ENCODE data around the gene MFSD2A.
A peak's percentile ranks its signal among the peaks of the same experiment; 100 is the strongest.
"Not testable (repeated sequence)": the region's sequence is repeated elsewhere in the genome, so short reads cannot be mapped to it uniquely, and the experiment has no call there.

MFSD2A gene

DNA sequence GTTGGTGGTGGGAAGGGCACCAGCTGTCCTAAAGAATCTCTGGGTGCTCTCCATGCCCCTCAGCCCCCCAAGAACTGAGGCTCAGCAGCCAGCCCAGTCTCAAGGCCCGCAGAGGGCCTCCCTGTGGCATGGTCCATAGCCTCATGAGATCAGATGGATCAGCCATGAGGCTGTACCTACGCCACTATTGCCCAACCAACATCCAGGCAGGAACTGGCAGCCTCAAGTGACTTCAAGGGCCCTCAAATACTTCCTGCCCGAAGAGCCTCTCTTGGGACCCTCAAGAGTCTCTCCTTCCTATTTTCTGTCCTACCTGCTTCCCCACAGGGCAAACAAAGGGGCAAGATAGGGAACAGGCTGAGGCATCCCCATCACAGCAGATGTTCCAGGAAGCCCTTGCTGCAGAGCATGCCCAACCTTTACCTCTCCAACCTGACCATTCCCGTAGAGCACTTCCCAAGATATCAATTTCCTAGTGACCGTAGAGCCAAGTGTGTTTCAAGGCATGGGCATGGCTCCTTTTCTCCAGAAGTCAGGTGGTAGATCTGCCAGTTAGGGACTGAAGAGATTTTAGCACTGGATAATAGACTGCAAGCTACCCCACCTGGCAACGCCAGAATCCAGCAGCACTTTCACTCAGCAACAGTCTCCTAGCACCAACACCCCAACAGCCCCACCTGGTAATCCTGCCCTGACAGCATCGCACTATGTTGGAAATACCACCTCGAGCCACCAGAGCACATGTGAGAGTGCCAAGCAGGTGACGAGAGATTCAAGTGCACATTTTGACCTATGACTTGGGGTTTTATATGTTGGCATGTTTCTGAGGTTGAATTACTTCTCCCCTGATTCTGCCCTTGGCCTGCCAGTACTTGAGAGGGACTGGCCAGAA, 13.7 kb upstream of the MFSD2A start:
- DNase-seq, result no peak

- DNase-seq, result no peak
Observed at GRCh38 chr1:39943471-39944290, 11.3 kb upstream of the MFSD2A start.

GRCh38 chr1:39944410-39945112, 10.4 kb upstream of the MFSD2A start:
- no peak for DNase-seq

DNA sequence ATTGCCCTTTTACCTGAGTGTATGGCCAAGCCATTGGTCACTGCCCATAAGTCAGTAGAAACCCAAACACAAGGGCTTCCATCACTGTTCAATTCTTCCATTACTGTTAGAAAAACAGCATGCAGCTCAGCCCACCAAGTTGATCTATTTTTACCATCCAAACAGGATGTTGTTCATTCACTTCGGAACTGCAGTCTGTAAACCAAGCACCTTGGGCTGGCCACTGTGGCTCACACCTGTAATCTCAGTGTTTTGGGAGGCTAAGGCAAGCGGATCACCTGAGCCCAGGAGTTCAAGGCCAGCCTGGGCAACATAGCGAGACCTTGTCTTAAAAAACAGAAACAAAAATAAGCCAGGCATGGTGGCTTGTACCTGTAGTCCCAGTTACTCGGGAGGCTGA, 8.7 kb upstream of the MFSD2A start:
- DNase-seq, result no peak

- no peak for DNase-seq
Observed at GRCh38 chr1:39947260-39947659, 7.7 kb upstream of the MFSD2A start.

DNA sequence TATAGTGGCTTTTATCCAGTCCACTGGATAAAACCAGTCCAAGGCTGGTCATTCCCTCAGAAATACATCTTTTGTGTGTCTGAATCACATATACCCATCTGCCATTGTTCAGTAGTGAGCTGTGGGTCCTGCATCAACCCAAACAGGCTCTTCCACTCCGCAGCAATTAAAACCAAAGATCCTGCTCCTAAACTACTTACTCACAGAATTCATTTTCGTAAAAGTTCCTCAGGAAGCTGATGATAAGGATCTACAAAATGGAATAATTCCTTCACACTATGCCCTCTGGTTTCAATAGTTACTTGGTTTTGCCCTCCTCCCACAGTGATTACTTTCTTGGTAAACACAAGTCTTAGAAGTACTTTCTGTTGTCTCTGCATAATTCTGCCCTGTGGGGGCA, 5.1 kb upstream of the MFSD2A start:
- no peak for DNase-seq

GRCh38 chr1:39951926-39952325, 3.0 kb upstream of the MFSD2A start:
- no peak for DNase-seq

DNA sequence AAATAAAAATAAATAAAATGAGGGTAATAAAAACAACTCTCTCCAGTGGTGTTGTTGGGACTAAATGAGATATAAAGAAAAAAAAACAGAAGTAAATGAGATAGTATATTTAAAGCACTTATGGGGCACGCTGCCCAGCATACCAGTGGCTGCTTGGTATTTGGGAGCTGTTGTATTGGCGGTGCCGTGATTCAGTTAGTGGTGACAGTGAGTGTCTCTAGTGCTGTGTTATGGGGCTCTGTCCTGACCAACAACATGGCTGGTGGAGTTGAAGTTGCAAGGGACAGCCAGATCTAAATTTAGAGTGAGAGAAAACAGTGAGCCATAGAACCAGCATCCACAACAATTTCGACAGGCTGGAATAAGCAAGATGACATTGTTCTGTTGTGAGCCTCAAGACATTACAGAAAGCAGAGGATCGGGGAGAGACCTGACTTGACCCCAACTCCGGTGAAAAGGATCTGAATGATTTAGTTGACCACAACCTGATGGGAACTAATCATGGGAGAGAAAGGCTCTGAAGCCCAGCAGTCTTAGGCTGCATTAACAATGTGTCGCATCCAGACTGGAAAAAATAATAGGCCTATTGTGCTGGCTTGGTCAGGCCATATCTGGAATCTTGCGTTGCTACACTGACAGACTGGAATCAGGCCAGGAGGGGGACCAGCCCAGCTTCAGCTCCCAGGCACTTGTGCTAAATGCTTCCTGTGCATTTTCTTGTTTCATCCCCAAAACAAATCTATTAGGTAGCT, 2.4 kb upstream of the MFSD2A start:
- DNase-seq, result no peak

GRCh38 chr1:39954324-39954869, 548 bp upstream of the MFSD2A start:
- DNase-seq, result no peak

- DNase-seq, result peak; percentile 84
Observed at GRCh38 chr1:39955547-39956539, 898 bp downstream of the MFSD2A start.

DNA sequence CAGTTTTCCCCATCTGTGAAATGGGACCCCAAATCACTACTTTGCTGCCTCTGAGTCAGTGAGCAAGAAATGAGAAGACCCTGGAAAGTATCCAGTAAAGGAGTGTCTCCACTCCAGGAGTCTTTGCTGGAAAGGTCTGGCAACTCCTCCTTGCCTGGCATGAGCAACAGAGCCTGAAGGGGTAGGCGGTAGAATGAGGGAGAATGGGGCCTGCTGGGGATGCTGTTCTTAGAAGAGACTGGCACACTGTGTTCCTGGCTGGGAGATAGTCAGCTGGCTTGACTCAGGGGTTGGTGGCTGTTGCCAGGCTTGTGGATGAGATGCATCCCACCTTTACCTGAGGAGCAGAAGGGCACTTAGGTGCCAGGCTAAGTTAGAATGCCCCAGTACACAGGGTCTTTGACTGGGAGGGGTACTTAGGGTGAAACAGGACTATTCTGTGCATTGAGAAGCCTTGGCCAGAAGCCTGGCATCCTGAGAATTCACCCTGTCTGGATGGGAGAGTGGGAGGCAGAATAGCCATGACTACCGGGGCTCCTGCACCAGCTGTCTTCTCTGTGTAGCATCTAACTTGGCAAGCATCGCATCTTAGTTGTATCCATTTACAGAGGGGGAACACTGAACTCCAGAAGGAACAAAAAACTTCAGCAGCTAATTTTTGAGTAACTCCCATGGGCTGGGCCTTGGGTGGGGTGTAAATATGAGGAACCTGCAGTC, 2.5 kb downstream of the MFSD2A start:
- no peak for DNase-seq

DNA sequence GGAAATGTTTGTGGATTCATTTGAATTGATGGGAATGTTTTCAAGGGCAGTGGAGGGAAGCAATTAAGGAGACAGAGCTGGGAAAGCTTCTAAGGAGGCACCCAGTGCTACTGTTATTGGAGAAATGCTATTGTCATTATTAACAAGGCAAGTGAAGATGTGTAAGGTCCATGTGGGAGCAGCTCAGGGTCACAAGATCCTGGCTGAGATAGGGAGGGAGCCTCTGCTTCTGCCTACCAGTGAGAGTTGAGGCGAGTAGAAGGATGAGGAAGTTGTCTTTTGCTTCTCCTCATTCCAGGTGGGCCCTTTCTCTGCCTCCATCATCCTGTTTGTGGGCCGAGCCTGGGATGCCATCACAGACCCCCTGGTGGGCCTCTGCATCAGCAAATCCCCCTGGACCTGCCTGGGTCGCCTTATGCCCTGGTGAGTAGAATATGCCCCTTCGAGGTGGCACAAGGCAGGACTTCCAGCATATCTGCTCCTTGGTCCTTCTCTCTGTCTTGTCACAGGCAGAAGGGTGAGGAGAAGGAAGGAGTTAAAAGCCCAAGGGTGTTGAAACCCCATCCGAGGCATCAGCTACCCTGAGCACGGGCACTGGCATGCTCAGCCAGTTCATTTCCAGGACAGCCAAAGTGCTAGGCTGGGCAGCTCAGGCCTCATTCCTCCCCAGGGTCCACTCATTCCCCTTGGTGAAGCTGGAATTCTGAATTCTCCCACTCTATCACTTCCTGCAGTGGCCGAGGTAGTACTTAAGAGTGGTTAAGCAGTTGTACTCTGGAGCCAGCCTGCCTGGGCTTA, 3.7 kb downstream of the MFSD2A start:
- no peak for DNase-seq

- DNase-seq, result no peak
Observed at GRCh38 chr1:39959651-39960333, 4.8 kb downstream of the MFSD2A start.

DNA sequence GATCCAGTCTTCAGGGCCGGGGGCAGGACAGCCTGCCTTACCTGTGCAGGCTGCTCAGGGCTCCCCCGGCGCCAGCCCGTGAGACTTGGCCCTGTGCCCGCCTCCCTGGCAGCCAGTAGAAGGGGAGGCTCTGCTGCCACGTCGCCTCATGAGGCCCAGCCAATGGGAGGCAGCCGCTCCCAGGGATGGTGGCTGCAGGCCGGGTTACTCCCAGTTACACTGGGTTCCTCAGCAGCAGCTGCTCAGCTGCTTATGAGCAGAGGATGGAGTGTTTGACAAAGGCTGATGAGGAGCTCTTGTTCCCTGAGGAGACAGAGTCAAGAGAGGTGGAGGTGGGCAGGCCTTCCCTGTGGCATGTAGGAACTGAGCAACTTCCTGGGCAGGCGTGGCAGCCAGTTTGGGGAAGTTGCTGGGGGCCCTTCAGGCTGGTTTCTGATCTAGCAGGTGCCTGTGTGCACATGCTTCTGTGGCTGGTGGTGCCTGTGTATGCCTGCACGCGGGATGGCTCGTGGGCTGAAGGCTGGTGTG, 5.5 kb downstream of the MFSD2A start:
- DNase-seq, result no peak

DNA sequence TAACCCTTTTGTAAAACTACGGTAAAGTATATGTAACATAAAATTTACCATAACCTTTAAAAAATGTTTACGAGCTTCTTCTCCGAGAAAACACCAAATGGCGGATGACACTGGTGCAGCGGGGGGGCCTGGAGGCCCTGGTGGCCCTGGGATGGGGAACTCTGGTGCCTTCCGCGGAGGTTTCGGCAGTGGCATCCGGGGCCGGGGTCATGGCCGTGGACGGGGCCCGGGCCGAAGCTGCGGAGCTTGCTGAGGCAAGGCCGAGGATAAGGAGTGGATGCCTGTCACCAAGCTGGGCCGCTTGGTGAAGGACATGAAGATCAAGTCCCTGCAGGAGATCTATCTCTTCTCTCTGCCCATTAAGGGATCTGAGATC, 7.5 kb downstream of the MFSD2A start:
- DNase-seq, result no peak

GRCh38 chr1:39962964-39963363, 8.0 kb downstream of the MFSD2A start:
- DNase-seq, result not testable (repeated sequence)

DNA sequence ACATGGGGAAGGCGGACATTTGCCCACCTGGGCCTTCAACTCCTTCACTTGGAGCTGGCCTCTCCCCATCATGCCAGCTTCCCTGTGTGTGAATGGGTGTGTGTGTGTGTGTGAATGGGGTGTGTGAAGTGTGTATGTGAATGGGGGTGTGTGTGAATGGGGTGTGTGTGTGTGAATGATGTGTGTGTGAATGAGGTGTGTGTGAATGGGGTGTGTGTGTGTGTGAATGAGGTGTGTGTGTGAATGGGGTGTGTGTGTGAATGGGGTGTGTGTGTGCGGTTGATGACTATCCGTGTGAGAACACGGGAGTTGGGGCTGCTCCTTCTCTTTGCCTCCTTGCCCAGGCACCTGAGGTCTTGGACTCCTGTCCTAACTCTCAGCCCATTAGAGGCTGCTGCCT, 9.6 kb downstream of the MFSD2A start:
- no peak for DNase-seq

GRCh38 chr1:39965044-39965443, 10.1 kb downstream of the MFSD2A start:
- DNase-seq, result no peak

GRCh38 chr1:39969048-39969447, 14.1 kb downstream of the MFSD2A start:
- DNase-seq, result no peak
